Measurements from ENCODE around the gene MUC2.

Gene MUC2

GRCh38 chr11:1040428-1041148, 34.1 kb upstream of the MUC2 start:
- no peak for TF ChIP-seq POLR2AphosphoS5 (IDR thresholded peaks at IDR 0.05; ENCODE audit: borderline replicate concordance, low read depth, low read length)
- no peak for TF ChIP-seq FOXP2 (optimal IDR thresholded peaks at IDR 0.05; ENCODE audit: control extremely low read depth, extremely low read length, insufficient read depth)
- no peak for TF ChIP-seq EZH2 (IDR thresholded peaks at IDR 0.05)

GRCh38 chr11:1041149-1041467, 33.6 kb upstream of the MUC2 start:
- no peak overlapping the region for H3K27ac ChIP-seq
- H3K4me3 ChIP-seq: no peak overlapping the region
- H3K9ac ChIP-seq (ENCODE audit: insufficient read length): no peak overlapping the region
- DNase-seq (ENCODE audit: low read depth, low spot score): no peak
- H3K9me3 ChIP-seq (ENCODE audit: low read depth, low read length): no peaks in the 10 kb centered on the region
- TF ChIP-seq FOXP2 (optimal IDR thresholded peaks at IDR 0.05; ENCODE audit: control extremely low read depth, extremely low read length, insufficient read depth) (no peak), POLR2AphosphoS5 (IDR thresholded peaks at IDR 0.05; ENCODE audit: borderline replicate concordance, low read depth, low read length) (no peak), EZH2 (IDR thresholded peaks at IDR 0.05) (no peak)
- H3K36me3 ChIP-seq (ENCODE audit: insufficient read depth, low read length): no peaks in the 10 kb centered on the region

More at GRCh38 chr11:1040428-1041148, 34.1 kb upstream of the MUC2 start:
- Histone ChIP-seq H3K9me3 (ENCODE audit: low read depth, low read length) (no peaks in the 10 kb centered on the region), H3K27ac (no peak overlapping the region), H3K9ac (ENCODE audit: insufficient read length) (no peak overlapping the region), H3K4me3 (no peak overlapping the region), H3K36me3 (ENCODE audit: insufficient read depth, low read length) (no peaks in the 10 kb centered on the region)
- no peak for DNase-seq (ENCODE audit: low read depth, low spot score)

- H3K27ac ChIP-seq: no peak overlapping the region
- H3K36me3 ChIP-seq (ENCODE audit: insufficient read depth, low read length): no peaks in the 10 kb centered on the region
- H3K4me3 ChIP-seq: no peak overlapping the region
- H3K9ac ChIP-seq (ENCODE audit: insufficient read length): no peak overlapping the region
- H3K9me3 ChIP-seq (ENCODE audit: low read depth, low read length): no peaks in the 10 kb centered on the region
- DNase-seq (ENCODE audit: low read depth, low spot score): no peak
- no peak for TF ChIP-seq POLR2AphosphoS5 (IDR thresholded peaks at IDR 0.05; ENCODE audit: borderline replicate concordance, low read depth, low read length)
- TF ChIP-seq EZH2 (IDR thresholded peaks at IDR 0.05): no peak
- no peak for TF ChIP-seq FOXP2 (optimal IDR thresholded peaks at IDR 0.05; ENCODE audit: control extremely low read depth, extremely low read length, insufficient read depth)
Measured at GRCh38 chr11:1041471-1041870, 33.2 kb upstream of the MUC2 start.

GRCh38 chr11:1041936-1042608, 32.6 kb upstream of the MUC2 start:
- no peaks in the 10 kb centered on the region for H3K36me3 ChIP-seq (ENCODE audit: insufficient read depth, low read length)
- no peak overlapping the region for H3K4me3 ChIP-seq
- no peak for DNase-seq (ENCODE audit: low read depth, low spot score)
- no peaks in the 10 kb centered on the region for H3K9me3 ChIP-seq (ENCODE audit: low read depth, low read length)
- no peak overlapping the region for H3K9ac ChIP-seq (ENCODE audit: insufficient read length)
- TF ChIP-seq EZH2 (IDR thresholded peaks at IDR 0.05): no peak
- TF ChIP-seq FOXP2 (optimal IDR thresholded peaks at IDR 0.05; ENCODE audit: control extremely low read depth, extremely low read length, insufficient read depth): no peak
- TF ChIP-seq POLR2AphosphoS5 (IDR thresholded peaks at IDR 0.05; ENCODE audit: borderline replicate concordance, low read depth, low read length): no peak
- H3K27ac ChIP-seq: no peak overlapping the region

GRCh38 chr11:1042626-1043562, 31.8 kb upstream of the MUC2 start:
- no peak for TF ChIP-seq POLR2AphosphoS5 (IDR thresholded peaks at IDR 0.05; ENCODE audit: borderline replicate concordance, low read depth, low read length)
- Histone ChIP-seq H3K4me3 (no peak overlapping the region), H3K27ac (peak overlapping the region; percentile 97), H3K36me3 (ENCODE audit: insufficient read depth, low read length) (no peaks in the 10 kb centered on the region), H3K9ac (ENCODE audit: insufficient read length) (peak overlapping the region; percentile 45), H3K9me3 (ENCODE audit: low read depth, low read length) (no peaks in the 10 kb centered on the region)
- no peak for DNase-seq (ENCODE audit: low read depth, low spot score)

GRCh38 chr11:1043563-1044096, 31.0 kb upstream of the MUC2 start:
- Histone ChIP-seq H3K9ac (ENCODE audit: insufficient read length) (peak overlapping the region; percentile 45), H3K27ac (peak overlapping the region; percentile 97), H3K36me3 (ENCODE audit: insufficient read depth, low read length) (no peaks in the 10 kb centered on the region), H3K9me3 (ENCODE audit: low read depth, low read length) (no peaks in the 10 kb centered on the region), H3K4me3 (peak overlapping the region; percentile 28)
- DNase-seq (ENCODE audit: low read depth, low spot score): no peak
- no peak for TF ChIP-seq POLR2AphosphoS5 (IDR thresholded peaks at IDR 0.05; ENCODE audit: borderline replicate concordance, low read depth, low read length)
- no peak for TF ChIP-seq EZH2 (IDR thresholded peaks at IDR 0.05)
- no peak for TF ChIP-seq FOXP2 (optimal IDR thresholded peaks at IDR 0.05; ENCODE audit: control extremely low read depth, extremely low read length, insufficient read depth)

GRCh38 chr11:1044160-1044559, 30.5 kb upstream of the MUC2 start:
- no peaks in the 10 kb centered on the region for H3K36me3 ChIP-seq (ENCODE audit: insufficient read depth, low read length)
- TF ChIP-seq FOXP2 (optimal IDR thresholded peaks at IDR 0.05; ENCODE audit: control extremely low read depth, extremely low read length, insufficient read depth): no peak
- no peak for TF ChIP-seq EZH2 (IDR thresholded peaks at IDR 0.05)
- TF ChIP-seq POLR2AphosphoS5 (IDR thresholded peaks at IDR 0.05; ENCODE audit: borderline replicate concordance, low read depth, low read length): no peak
- peak overlapping the region; percentile 45 for H3K9ac ChIP-seq (ENCODE audit: insufficient read length)
- H3K27ac ChIP-seq: peak overlapping the region; percentile 97
- peak; percentile 67 for DNase-seq (ENCODE audit: low read depth, low spot score)
- peak overlapping the region; percentile 28 for H3K4me3 ChIP-seq
- H3K9me3 ChIP-seq (ENCODE audit: low read depth, low read length): no peaks in the 10 kb centered on the region

All from SK-N-MC (cell line).